Stimulated activated CD4-positive, alpha-beta T cell treated with anti-CD3 and anti-CD28 coated beads, Interleukin-12 subunit alpha, Interleukin-12 subunit beta, amount 100 ng/mL, for 24 hours (primary cell): ENCODE measurements around the gene NGEF.
A peak's percentile ranks its signal among the peaks of the same experiment; 100 is the strongest.
"Not testable (repeated sequence)": the region's sequence is repeated elsewhere in the genome, so short reads cannot be mapped to it uniquely, and the experiment has no call there.

ENCODE experiments used
- DNase-seq, 2 experiments: peaks; one replicate each; pipeline ENCODE4 v3.0.0-alpha.2; 2020; ENCODE audit warnings: low read depth in 2 of 2

The NGEF gene

GRCh38 chr2:232929303-232930058 is 83.6 kb downstream of the NGEF start:
- DNase-seq, result no peak

GRCh38 chr2:232928551-232929302 is 84.3 kb downstream of the NGEF start:
- DNase-seq, result no peak

DNA sequence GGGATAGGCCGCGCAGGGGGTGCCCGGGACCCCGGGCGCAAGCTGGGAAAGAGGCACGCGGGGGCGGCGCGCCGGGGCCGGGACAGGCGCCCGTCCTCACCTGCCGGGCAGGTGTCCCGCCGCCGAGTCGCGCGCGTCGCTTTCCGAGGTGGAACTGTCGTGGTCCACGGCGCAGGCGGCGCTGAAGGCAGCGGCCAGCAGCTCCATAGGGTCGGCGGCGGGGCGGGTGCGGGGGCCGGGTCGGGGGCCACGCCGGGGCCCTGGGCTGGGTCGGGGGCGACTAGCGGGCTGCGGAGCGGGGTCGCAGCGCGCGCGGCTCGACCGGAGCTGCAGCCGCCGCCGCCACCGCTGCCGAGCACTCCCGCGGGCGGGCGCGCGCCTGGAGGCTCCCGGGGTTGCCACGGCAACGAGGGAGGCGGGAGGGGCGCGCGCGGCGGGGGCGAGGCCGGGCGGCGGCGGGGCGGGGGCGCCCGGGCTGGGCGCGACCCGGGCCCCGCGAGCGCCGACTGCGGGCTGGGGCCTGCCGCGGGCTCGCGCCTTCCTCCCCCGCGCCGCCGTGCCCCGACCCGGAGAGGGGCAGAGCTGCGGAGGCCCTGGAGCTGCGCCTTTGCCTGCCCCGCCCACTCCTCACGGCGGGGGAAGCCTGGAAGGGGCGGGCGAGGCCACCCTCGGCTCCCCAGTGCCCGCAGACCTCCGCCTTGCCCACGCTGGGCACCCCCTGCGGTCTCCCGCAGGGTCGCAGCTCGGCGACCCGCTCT is 85.1 kb downstream of the NGEF start:
- no peak for DNase-seq

DNA sequence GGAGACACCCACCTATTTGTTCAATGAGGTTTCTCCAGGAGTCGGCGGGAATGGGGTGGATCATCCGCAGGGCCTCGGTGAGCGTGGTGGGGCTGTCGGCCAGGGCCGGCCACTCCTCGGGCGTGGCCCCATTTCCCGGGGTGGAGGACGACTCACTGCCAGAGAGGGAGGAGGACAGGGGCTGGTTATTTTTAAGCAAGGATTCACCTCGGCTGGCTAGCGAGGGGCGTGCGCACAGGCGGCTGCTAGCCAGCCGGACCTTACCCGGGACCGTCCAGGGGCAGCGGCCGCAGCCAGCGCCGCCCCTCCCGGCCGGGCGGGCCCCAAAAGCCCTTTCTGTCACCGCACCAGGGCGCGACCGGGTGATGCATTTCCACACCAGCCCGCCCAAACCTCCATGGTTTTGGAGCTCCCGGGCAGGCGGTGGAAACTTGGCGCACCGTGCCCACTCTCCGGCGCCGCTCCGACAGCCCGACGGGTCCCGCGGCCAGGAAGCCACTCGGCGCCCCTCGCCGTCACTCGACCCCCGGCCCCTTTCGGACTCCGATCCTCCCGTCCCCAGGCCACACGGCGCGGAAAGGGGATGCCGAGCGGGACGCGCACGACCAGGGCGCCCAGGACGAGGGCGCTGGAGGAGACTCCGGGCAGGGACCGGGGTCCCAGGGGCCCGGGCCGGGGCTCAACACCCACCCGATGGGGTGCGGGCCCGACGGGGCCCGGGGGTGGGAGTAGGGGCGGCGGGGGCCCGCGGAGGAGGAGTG is 85.8 kb downstream of the NGEF start:
- DNase-seq, result no peak

- DNase-seq, result no peak
Measured at GRCh38 chr2:232926431-232926939, 86.6 kb downstream of the NGEF start.

GRCh38 chr2:232925821-232926156 is 87.3 kb downstream of the NGEF start:
- no peak for DNase-seq

DNA sequence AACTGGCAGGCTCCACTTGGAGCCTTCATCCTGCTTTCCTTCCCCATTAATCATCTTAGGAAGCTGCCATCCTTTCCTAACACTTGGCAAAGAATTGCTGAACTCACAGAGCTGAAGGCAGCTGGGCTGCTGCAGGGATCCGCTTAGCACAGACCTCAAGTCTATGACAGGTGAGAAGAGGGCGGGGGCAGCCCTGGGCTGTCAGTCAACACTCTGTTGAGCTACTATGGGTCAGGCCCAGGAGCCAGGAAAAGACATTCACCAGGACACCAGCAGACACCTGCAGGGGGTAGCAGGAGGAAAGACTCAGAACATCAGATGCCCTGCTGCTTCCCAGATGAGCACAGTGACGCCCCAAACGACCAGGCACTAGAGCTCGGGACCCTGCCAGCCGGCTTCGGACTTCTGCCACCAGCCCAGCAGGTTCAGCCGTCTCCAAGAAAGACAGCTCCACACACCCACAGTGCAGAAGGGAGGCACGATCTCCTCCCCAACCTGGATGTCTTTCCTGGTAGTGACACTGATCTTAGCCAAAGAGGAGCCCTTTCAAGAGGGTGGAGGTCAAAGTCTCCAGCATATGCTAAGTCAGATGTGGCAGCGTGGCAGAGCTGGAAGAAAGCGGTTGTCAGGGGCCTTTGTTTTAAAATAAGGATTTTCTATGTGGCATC is 87.8 kb downstream of the NGEF start:
- DNase-seq, result no peak

- no peak for DNase-seq
Measured at GRCh38 chr2:232924433-232924832, 88.6 kb downstream of the NGEF start.

DNA sequence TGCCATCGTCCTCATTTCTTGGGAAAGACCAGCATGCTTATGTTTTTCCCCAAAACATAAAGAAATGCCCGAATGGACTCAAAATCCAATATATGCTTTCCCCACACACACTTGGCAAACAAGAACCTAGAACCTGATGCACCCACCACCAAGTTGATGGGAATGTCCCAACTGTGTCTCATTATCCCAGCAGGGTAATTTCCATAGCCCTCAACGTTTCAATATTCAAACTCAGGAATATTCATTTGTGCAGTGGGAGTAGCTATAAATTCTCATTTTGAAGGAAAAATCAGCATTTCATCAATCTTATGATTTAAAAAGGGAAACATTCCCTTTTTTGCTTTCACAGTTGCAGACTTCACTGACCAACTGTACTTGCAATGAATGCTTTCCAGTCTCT is 92.3 kb downstream of the NGEF start:
- no peak for DNase-seq

GRCh38 chr2:232920055-232920454 is 93.0 kb downstream of the NGEF start:
- no peak for DNase-seq

DNA sequence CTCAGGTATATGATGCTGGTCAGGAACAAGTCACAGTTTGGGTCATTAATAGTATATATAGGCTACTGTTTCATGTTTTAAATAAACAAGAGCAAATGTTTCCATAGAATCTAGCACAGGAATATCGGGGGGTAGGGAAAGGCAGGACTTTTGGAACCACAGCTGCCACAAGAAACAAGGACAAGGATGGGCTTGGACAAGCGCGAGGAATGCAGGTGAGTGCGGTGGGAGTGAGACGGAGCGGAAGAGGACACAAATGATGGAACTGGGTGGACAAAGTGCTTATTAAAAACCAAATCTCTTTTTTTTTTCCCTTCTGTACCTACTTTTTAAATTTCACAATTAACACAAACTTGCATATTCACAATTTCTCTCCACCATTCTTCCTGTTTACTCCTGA is 93.9 kb downstream of the NGEF start:
- DNase-seq, result no peak

- no peak for DNase-seq
Measured at GRCh38 chr2:232913903-232914302, 99.2 kb downstream of the NGEF start.

DNA sequence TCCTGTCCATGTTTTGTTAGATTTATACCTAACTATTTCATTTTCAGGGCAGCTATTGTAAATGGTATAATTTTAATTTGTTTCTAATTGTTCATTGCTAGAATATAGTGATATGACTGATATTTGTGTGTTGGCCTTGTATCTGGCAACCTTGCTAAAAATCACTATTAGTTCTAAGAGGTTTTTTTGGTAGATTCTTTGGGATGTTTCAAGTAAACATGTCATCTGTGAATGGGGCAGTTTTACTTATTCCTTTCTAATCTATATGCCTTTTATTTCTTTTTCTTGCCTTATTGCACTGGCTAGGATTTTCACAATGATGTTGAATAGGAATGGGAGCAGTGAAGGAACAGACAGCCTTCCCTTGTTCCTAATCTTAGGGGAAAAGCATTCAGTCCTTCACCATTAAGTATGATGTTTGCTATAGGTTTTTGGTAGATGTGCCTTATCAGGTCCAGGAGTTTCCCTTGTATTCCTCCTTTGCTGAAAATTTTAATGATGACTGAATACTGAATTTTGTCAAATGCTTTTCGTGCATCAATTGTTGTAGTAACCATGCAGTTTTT is 101.3 kb downstream of the NGEF start:
- no peak for DNase-seq

GRCh38 chr2:232910376-232910775 is 102.7 kb downstream of the NGEF start:
- DNase-seq, result no peak

GRCh38 chr2:232908695-232909094 is 104.4 kb downstream of the NGEF start:
- no peak for DNase-seq

DNA sequence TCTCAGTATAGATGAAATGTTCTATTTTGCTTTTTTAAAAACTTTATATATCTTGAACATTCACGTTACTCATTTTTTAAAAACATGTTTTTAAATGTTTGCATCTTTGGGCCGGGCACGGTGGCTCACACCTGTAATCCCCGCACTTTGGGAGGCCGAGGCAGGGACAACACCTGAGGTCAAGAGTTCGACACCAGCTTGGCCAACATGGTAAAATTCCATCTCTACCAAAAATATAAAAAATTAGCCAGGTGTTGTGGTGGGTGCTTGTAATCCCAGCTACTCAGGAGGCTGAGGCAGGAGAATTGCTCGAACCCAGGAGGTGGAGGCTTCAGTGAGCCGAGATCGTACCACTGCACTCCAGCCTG is 105.4 kb downstream of the NGEF start:
- DNase-seq, result not testable (repeated sequence)

DNA sequence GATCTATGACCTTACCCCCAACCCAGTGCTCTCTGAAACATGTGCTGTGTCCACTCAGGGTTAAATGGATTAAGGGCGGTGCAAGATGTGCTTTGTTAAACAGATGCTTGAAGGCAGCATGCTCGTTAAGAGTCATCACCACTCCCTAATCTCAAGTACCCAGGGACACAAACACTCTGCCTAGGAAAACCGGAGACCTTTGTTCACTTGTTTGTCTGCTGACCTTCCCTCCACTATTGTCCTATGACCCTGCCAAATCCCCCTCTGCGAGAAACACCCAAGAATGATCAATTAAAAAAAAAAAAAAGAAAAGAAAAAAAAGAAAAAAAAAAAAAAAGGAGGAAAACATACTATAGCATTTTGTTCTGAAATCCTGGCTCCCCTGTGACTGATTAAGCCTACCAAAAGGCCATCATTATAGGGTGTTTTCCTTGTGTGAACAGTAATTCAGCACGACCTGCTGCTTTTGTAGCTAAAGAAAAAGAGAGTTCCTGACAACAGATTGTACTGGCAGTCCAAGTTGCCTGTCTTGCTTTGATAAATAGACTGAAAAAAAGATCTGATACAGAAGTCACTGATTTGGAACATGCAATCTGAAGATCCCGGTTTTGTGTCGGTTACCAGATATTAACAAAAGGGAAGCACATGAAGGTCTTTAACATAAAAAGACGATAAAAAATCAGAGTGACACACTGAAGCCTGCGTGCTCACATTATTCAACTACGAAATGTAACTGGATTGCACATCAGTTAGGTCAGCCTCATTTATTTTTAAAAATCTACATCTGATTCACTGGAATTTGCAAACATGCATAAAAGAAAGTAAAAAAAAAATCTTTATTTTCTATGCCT is 106.0 kb downstream of the NGEF start:
- DNase-seq, result not testable (repeated sequence)

DNA sequence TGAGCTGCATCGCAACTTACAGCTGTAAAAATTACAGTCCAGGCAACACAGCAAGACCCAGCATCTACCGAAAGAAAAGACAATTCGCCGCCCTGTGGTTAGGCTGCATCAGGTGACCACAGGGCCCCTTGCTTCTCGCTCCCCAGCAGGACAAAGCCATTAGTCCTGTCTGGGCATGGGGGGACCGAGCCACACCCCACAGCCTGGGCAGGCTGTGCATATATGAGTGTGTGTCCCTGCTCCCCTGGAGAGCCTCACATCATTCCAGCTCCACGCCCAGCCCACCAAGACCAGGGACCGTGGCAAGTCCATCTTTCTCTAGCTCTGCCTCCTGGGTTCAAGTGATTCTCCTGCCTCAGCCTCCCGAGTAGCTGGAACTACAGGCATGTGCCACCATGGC is 109.1 kb downstream of the NGEF start:
- no peak for DNase-seq

DNA sequence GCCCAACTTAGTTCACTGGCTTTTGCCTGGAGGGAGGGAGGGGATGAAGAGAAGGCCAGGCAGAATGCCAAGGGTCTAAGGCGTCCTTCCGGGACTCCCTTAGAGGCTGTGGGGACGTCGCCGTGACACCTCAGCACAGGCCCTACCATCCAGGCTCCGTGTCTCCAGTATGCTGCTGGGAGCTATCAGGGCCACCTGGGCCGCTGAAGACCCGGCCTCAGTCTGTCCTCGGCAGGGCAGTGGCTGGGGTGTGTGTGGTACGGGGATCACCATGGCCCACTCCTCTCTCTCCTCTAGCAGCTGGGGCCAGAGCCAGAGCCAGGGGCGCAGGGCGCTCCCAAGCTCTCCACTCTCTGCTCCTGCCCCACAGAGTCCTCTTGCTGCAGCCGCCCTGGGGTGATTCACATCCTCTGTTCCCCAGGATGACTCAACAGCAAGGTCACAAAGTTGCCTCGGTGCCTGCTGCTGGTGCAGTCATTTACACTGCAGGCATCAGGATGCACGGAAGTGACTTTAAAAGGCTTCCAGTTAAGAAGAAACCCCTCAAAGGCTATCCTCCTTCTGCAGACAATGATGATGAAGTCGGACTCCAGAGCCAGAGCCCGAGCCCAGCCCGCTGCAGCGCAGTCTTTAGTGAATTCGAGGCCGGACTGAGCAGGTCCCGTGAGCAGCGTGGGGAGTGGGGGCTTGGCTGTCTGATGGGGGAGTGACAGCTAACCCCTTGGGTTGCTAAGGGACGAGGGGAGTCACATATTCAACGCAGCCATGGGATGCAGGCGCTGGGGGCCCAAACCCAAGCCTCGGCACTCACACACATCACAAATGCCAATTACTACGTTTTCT is 111.1 kb downstream of the NGEF start:
- peak in 1 of 2 experiments; percentile 40 for DNase-seq
